DLD1 (cell line): Measurements from ENCODE around the gene NBR1.
"Not testable (repeated sequence)": the region's sequence is repeated elsewhere in the genome, so short reads cannot be mapped to it uniquely, and the experiment has no call there.

Source experiments
- in situ Hi-C: cut with HindIII; loops from 2 replicates; pipeline ENCODE4 v1.10.0; 2017; ENCODE audit warnings: low sequenced_read_pairs

Gene NBR1

GRCh38 chr17:43153197-43153835, 17.7 kb upstream of the NBR1 start:
- in situ Hi-C loops, result not testable (repeated sequence)

- in situ Hi-C loops, result no loop called here
Observed at GRCh38 chr17:43155666-43156065, 15.3 kb upstream of the NBR1 start.

- in situ Hi-C loops, result not testable (repeated sequence)
Observed at GRCh38 chr17:43159232-43159631, 11.8 kb upstream of the NBR1 start.

GRCh38 chr17:43159957-43160356, 11.1 kb upstream of the NBR1 start:
- in situ Hi-C loops, result not testable (repeated sequence)

GRCh38 chr17:43165971-43166370, 5.0 kb upstream of the NBR1 start:
- in situ Hi-C loops, result not testable (repeated sequence)

- in situ Hi-C loops, result no loop called here
Observed at GRCh38 chr17:43169561-43170139, 1.4 kb upstream of the NBR1 start.

- in situ Hi-C loops, result no loop called here
Observed at GRCh38 chr17:43170140-43170765, 761 bp upstream of the NBR1 start.

GRCh38 chr17:43171586-43172487, 823 bp downstream of the NBR1 start:
- in situ Hi-C loops, result no loop called here

GRCh38 chr17:43175213-43176118, 4.5 kb downstream of the NBR1 start:
- in situ Hi-C loops, result no loop called here

GRCh38 chr17:43176119-43176570, 5.1 kb downstream of the NBR1 start:
- in situ Hi-C loops, result no loop called here

- in situ Hi-C loops, result no loop called here
Observed at GRCh38 chr17:43183921-43184320, 12.9 kb downstream of the NBR1 start.

GRCh38 chr17:43186656-43187055, 15.6 kb downstream of the NBR1 start:
- in situ Hi-C loops, result not testable (repeated sequence)

- in situ Hi-C loops, result no loop called here
Observed at GRCh38 chr17:43193251-43193650, 22.2 kb downstream of the NBR1 start.

- in situ Hi-C loops, result no loop called here
Observed at GRCh38 chr17:43199633-43200032, 28.6 kb downstream of the NBR1 start.

GRCh38 chr17:43200127-43200526, 29.1 kb downstream of the NBR1 start:
- in situ Hi-C loops, result no loop called here

- in situ Hi-C loops, result not testable (repeated sequence)
Observed at GRCh38 chr17:43203013-43203412, 32.0 kb downstream of the NBR1 start.

- in situ Hi-C loops, result no loop called here
Observed at GRCh38 chr17:43210576-43210975, 39.6 kb downstream of the NBR1 start.

GRCh38 chr17:43211123-43211479, 40.1 kb downstream of the NBR1 start:
- in situ Hi-C loops, result no loop called here

GRCh38 chr17:43211480-43212402, 40.7 kb downstream of the NBR1 start, which contains the start of gene TMEM106A:
Gene TMEM106A (plus strand): TSS chr17:43211875. CDS start chr17:43213042, 1,167 bp downstream.
- in situ Hi-C loops, result no loop called here
